IMR-90 (cell line): ENCODE measurements around the gene TSPAN1. TPM values are rescaled to one million over a fixed set of nuclear protein-coding genes. Genes with fewer than 3 reads are reported as not detected.

Experiments used
- ATAC-seq: fragments of 200-7000 bp; cut with Tn5 transposase; 2 replicates; pipeline ENCODE4 v1.9.1; 2020; ENCODE audit warnings: low read depth, mild to moderate bottlenecking, moderate library complexity
- BruUV-seq: library from RNA; stranded (reverse); fragments of 400-500 nt; replicated peaks from 2 replicates; lab custom pipeline; 2021; lab: Mats Ljungman, UMichigan
- CTCF ChIA-PET: fragments of 300-600 bp; formaldehyde crosslinking; extraction: SDS; loops from one replicate; lab custom pipeline; 2021; ENCODE audit warnings: antibody characterized with exemption; lab: Yijun Ruan, JAX
- POLR2A ChIA-PET: fragments of 300-600 bp; sonication (Branson Sonifier 250); formaldehyde crosslinking; loops from one replicate; lab custom pipeline; 2022; ENCODE audit warnings: antibody characterized with exemption; ENCODE audit not compliant: unreplicated experiment; lab: Charles Lee
- DNase-seq: peaks from one replicate; pipeline ENCODE4 v3.0.0; 2013
- H2AFZ ChIP-seq: replicated peaks from 2 replicates; pipeline ENCODE3; 2013; ENCODE audit warnings: low read length, mild to moderate bottlenecking; ENCODE audit not compliant: poor library complexity
- H2AK5ac ChIP-seq: 2 replicates; pipeline ENCODE4 v1.6.1; 2013; ENCODE audit warnings: low read depth, low read length, inconsistent platforms
- H2AK9ac ChIP-seq: replicated peaks from 2 replicates; pipeline ENCODE3; 2013; ENCODE audit warnings: mild to moderate bottlenecking, low read depth, low read length, moderate library complexity; ENCODE audit not compliant: poor library complexity
- H2BK120ac ChIP-seq: 2 replicates; pipeline ENCODE4 v1.6.1; 2013; ENCODE audit warnings: low read depth, low read length, inconsistent platforms
- H2BK15ac ChIP-seq: 3 replicates; pipeline ENCODE4 v1.6.1; 2013; ENCODE audit warnings: low read depth, low read length, inconsistent platforms
- H2BK20ac ChIP-seq: 2 replicates; pipeline ENCODE4 v1.6.1; 2013; ENCODE audit warnings: low read depth, mild to moderate bottlenecking, inconsistent platforms, low read length, moderate library complexity
- H2BK5ac ChIP-seq: 2 replicates; pipeline ENCODE4 v1.6.1; 2013; ENCODE audit warnings: mild to moderate bottlenecking, low read depth, low read length, inconsistent platforms; ENCODE audit not compliant: poor library complexity, severe bottlenecking
- H3K14ac ChIP-seq: replicated peaks from 2 replicates; pipeline ENCODE4 v1.6.1; 2013; ENCODE audit warnings: low read depth, low read length, inconsistent platforms
- H3K18ac ChIP-seq: 2 replicates; pipeline ENCODE4 v1.6.1; 2013; ENCODE audit warnings: low read depth, low read length, control low read depth
- H3K23ac ChIP-seq: 2 replicates; pipeline ENCODE4 v1.6.1; 2013; ENCODE audit warnings: low read depth, low read length, inconsistent platforms
- H3K27ac ChIP-seq: 2 replicates; pipeline ENCODE4 v1.5.1; 2013; ENCODE audit warnings: mild to moderate bottlenecking, control low read depth, low read length; ENCODE audit not compliant: insufficient read depth
- H3K27me3 ChIP-seq: 2 replicates; pipeline ENCODE4 v1.6.1; 2013; ENCODE audit warnings: low read length; ENCODE audit not compliant: control insufficient read depth, insufficient read depth
- H3K36me3 ChIP-seq: 2 replicates; pipeline ENCODE4 v1.6.1; 2013; ENCODE audit warnings: low read length, mixed read lengths; ENCODE audit not compliant: control insufficient read depth, insufficient read depth
- H3K4ac ChIP-seq: 2 replicates; pipeline ENCODE4 v1.6.1; 2013; ENCODE audit warnings: low read depth, low read length, inconsistent platforms
- H3K4me1 ChIP-seq: 2 replicates; pipeline ENCODE4 v1.6.1; 2013; ENCODE audit warnings: low read length, mixed read lengths; ENCODE audit not compliant: control insufficient read depth, insufficient read depth
- H3K4me2 ChIP-seq: 2 replicates; pipeline ENCODE4 v1.6.1; 2013; ENCODE audit warnings: low read depth, mild to moderate bottlenecking, control low read depth, low read length, moderate library complexity
- H3K4me3 ChIP-seq: 2 replicates; pipeline ENCODE4 v1.5.1; 2013; ENCODE audit warnings: low read depth, mild to moderate bottlenecking, control low read depth, low read length, moderate library complexity; ENCODE audit not compliant: insufficient read depth
- H3K56ac ChIP-seq: 2 replicates; pipeline ENCODE4 v1.6.1; 2013; ENCODE audit warnings: low read length, inconsistent platforms; ENCODE audit not compliant: insufficient read depth; ENCODE audit errors: extremely low read depth
- H3K79me1 ChIP-seq, 2 experiments: 2 replicates each; pipeline ENCODE4 v1.6.1; 2013; ENCODE audit warnings: low read length in 2 of 2, inconsistent platforms in 1 of 2, low read depth in 1 of 2
- H3K9ac ChIP-seq: 2 replicates; pipeline ENCODE4 v1.6.1; 2013; ENCODE audit warnings: low read depth, low read length, control low read depth
- H3K9me1 ChIP-seq: 2 replicates; pipeline ENCODE4 v1.6.1; 2013; ENCODE audit warnings: low read length, inconsistent platforms; ENCODE audit not compliant: insufficient read depth
- H3K9me3 ChIP-seq: 2 replicates; pipeline ENCODE4 v1.6.1; 2013; ENCODE audit warnings: low read length; ENCODE audit not compliant: control insufficient read depth, insufficient read depth
- H4K20me1 ChIP-seq: 2 replicates; pipeline ENCODE4 v1.6.1; 2013; ENCODE audit warnings: low read length, inconsistent platforms; ENCODE audit not compliant: insufficient read depth
- H4K5ac ChIP-seq: 2 replicates; pipeline ENCODE4 v1.6.1; 2013; ENCODE audit warnings: mild to moderate bottlenecking, low read depth, low read length, control low read depth
- H4K8ac ChIP-seq, 2 experiments: 2 replicates each; pipeline ENCODE4 v1.6.1; 2013; ENCODE audit warnings: low read depth in 2 of 2, low read length in 2 of 2, control low read depth in 1 of 2, inconsistent platforms in 1 of 2
- H4K91ac ChIP-seq: 2 replicates; pipeline ENCODE4 v1.6.1; 2013; ENCODE audit warnings: low read depth, low read length, inconsistent platforms; ENCODE audit not compliant: insufficient read depth
- BHLHE40 ChIP-seq: fragments of 150-350 bp; IDR thresholded peaks from 2 replicates; pipeline ENCODE4 v1.6.1; 2016; ENCODE audit warnings: mild to moderate bottlenecking, low read depth, low read length
- CEBPB ChIP-seq: IDR thresholded peaks from 2 replicates; pipeline ENCODE4 v1.6.1; 2012; ENCODE audit warnings: low read depth, low read length, improper control_type of control experiment
- CHD1 ChIP-seq: IDR thresholded peaks from 2 replicates; pipeline ENCODE4 v1.6.1; 2012; ENCODE audit warnings: low read depth, low read length, improper control_type of control experiment
- FOS ChIP-seq: fragments of 150-350 bp; IDR thresholded peaks from 2 replicates; pipeline ENCODE4 v1.6.1; 2016; ENCODE audit warnings: low read depth, low read length
- MAFK ChIP-seq: IDR thresholded peaks from 2 replicates; pipeline ENCODE4 v1.6.1; 2012; ENCODE audit warnings: low read depth, low read length, improper control_type of control experiment
- MAZ ChIP-seq: IDR thresholded peaks from 2 replicates; pipeline ENCODE4 v1.6.1; 2012; ENCODE audit warnings: low read depth, mild to moderate bottlenecking, low read length, improper control_type of control experiment, moderate library complexity, borderline replicate concordance
- MXI1 ChIP-seq: IDR thresholded peaks from 2 replicates; pipeline ENCODE4 v1.6.1; 2012; ENCODE audit warnings: low read depth, mild to moderate bottlenecking, low read length, moderate library complexity, borderline replicate concordance
- NFE2L2 ChIP-seq: fragments of 150-350 bp; IDR thresholded peaks from 2 replicates; pipeline ENCODE4 v1.6.1; 2016; ENCODE audit warnings: low read depth, mild to moderate bottlenecking, low read length
- POLR2A ChIP-seq: IDR thresholded peaks from 2 replicates; pipeline ENCODE4 v1.6.1; 2012; ENCODE audit warnings: mild to moderate bottlenecking, low read depth, low read length
- RAD21 ChIP-seq: IDR thresholded peaks from 2 replicates; pipeline ENCODE4 v1.6.1; 2012; ENCODE audit warnings: low read length, improper control_type of control experiment
- RCOR1 ChIP-seq: IDR thresholded peaks from 2 replicates; pipeline ENCODE4 v1.6.1; 2012; ENCODE audit warnings: mild to moderate bottlenecking, low read length, improper control_type of control experiment; ENCODE audit not compliant: insufficient replicate concordance
- RFX5 ChIP-seq: IDR thresholded peaks from 2 replicates; pipeline ENCODE4 v1.8.0; 2012; ENCODE audit warnings: low read depth, mild to moderate bottlenecking, low read length, moderate library complexity
- SMC3 ChIP-seq: fragments of 150-350 bp; IDR thresholded peaks from 2 replicates; pipeline ENCODE4 v1.6.1; 2016; ENCODE audit warnings: low read depth, mild to moderate bottlenecking, antibody characterized with exemption, low read length, moderate library complexity
- WGBS, 2 experiments: methylation state at CpG; one replicate each; pipeline versions ENCODE4 v1.1.5 to v1.1.7; 2013; ENCODE audit warnings: missing lambda C conversion rate in 2 of 2; ENCODE audit not compliant: insufficient read length in 1 of 2; ENCODE audit errors: extremely low coverage in 2 of 2; 5-methylcytosine and 5-hydroxymethylcytosine counted together
- dilution Hi-C: fragments of 300-500 bp; cut with HindIII; formaldehyde crosslinking; loops from one replicate; pipeline ENCODE4 v1.14.3; 2018; ENCODE audit warnings: low sequenced_read_pairs; ENCODE audit not compliant: unreplicated experiment
- in situ Hi-C: fragments of 300-500 bp; cut with MboI; formaldehyde crosslinking; loops from 3 replicates; pipeline ENCODE4 v1.14.3; 2019; ENCODE audit warnings: low sequenced_read_pairs, inconsistent platforms, mixed read lengths
- intact Hi-C: fragments of 100-400 bp; cut with micrococcal nuclease; formaldehyde crosslinking; loops from 2 replicates; pipeline ENCODE4 v1.10.0; 2022
- polyA plus RNA-seq, 3 experiments: library from polyadenylated mRNA; depleted of rRNA; stranded (reverse); fragments of >200 nt; gene quantifications; 2 replicates each; pipeline ENCODE4 v1.2.3, GENCODE V29; 2012; ENCODE audit warnings: low replicate concordance in 1 of 3
- total RNA-seq: library from RNA; depleted of rRNA; stranded (reverse); fragments of >200 nt; gene quantifications from 2 replicates; pipeline ENCODE4 v1.2.3, GENCODE V29; 2012
- TF ChIP-seq, protein P1 (sequence below): fragments of 150-350 bp; IDR thresholded peaks from 2 replicates; pipeline ENCODE4 v1.6.1; 2016; ENCODE audit warnings: low read depth, mild to moderate bottlenecking, low read length, moderate library complexity, borderline replicate concordance
- TF ChIP-seq, protein P2 (sequence below): conservative IDR thresholded peaks from 2 replicates; pipeline ENCODE4 v1.5.1; 2012; ENCODE audit warnings: mild to moderate bottlenecking, low read depth, low read length, improper control_type of control experiment

Gene TSPAN1
- total and polyA plus RNA-seq, 2 of the 4 experiments (the other 2 are of a cell fraction): 0.18 to 0.82 TPM

DNA sequence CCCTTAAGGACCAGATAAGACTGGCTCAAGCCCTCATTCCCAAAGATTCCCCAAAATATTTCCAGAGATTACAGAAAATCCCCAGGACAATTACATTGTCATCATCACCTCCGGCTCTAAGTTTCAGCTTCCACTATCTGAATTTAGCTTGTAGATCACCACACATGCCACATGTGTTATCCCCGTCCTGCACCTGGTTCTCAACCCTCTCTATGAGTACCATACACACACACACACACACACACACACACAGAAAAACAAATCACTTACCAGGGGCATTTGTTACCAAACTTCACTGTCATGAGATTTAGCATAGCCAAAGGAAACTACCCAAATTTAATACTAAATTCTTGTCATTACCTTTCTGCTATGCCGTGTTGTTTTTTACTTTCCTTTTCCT is 15.4 kb upstream of the TSPAN1 start:
- Histone ChIP-seq H2BK20ac (no peak overlapping the region), H2AK9ac (no peak overlapping the region), H3K23ac (no peak overlapping the region), H2AFZ (no peak overlapping the region), H3K4me1 (no peaks in the 10 kb centered on the region), H3K9me3 (no peaks in the 10 kb centered on the region), H3K56ac (no peak overlapping the region), H3K27ac (no peak overlapping the region), H3K4me2 (no peak overlapping the region), H3K4me3 (no peak overlapping the region), H3K9ac (no peak overlapping the region), H2BK5ac (no peak overlapping the region), H3K14ac (no peak overlapping the region), H4K8ac (no peak overlapping the region), H2AK5ac (no peak overlapping the region), H3K79me1 (no peaks in the 10 kb centered on the region), H4K91ac (no peak overlapping the region), H4K20me1 (no peaks in the 10 kb centered on the region), H3K18ac (no peak overlapping the region), H3K4ac (no peak overlapping the region), H4K5ac (no peak overlapping the region), H3K9me1 (no peaks in the 10 kb centered on the region; the same call in 1 of the 2 replicates), H3K27me3 (peaks cover 3% of the 10 kb centered on the region), H2BK120ac (no peak overlapping the region), H2BK15ac (no peak overlapping the region), H3K36me3 (no peaks in the 10 kb centered on the region)
- TF ChIP-seq, protein P1, sequence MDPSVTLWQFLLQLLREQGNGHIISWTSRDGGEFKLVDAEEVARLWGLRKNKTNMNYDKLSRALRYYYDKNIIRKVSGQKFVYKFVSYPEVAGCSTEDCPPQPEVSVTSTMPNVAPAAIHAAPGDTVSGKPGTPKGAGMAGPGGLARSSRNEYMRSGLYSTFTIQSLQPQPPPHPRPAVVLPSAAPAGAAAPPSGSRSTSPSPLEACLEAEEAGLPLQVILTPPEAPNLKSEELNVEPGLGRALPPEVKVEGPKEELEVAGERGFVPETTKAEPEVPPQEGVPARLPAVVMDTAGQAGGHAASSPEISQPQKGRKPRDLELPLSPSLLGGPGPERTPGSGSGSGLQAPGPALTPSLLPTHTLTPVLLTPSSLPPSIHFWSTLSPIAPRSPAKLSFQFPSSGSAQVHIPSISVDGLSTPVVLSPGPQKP: no peak
- TF ChIP-seq CEBPB: no peak
- TF ChIP-seq BHLHE40: no peak
- no peak for TF ChIP-seq NFE2L2
- TF ChIP-seq, protein P2, sequence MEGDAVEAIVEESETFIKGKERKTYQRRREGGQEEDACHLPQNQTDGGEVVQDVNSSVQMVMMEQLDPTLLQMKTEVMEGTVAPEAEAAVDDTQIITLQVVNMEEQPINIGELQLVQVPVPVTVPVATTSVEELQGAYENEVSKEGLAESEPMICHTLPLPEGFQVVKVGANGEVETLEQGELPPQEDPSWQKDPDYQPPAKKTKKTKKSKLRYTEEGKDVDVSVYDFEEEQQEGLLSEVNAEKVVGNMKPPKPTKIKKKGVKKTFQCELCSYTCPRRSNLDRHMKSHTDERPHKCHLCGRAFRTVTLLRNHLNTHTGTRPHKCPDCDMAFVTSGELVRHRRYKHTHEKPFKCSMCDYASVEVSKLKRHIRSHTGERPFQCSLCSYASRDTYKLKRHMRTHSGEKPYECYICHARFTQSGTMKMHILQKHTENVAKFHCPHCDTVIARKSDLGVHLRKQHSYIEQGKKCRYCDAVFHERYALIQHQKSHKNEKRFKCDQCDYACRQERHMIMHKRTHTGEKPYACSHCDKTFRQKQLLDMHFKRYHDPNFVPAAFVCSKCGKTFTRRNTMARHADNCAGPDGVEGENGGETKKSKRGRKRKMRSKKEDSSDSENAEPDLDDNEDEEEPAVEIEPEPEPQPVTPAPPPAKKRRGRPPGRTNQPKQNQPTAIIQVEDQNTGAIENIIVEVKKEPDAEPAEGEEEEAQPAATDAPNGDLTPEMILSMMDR: no peak
- TF ChIP-seq MAZ: no peak
- no peak for TF ChIP-seq RAD21
- TF ChIP-seq MXI1: no peak
- no peak for TF ChIP-seq MAFK
- TF ChIP-seq POLR2A: no peak
- TF ChIP-seq FOS: no peak
- no peak for TF ChIP-seq RFX5
- no peak for TF ChIP-seq SMC3
- no peak for TF ChIP-seq CHD1
- no peak for TF ChIP-seq RCOR1
- no TSS peak for BruUV-seq
- ChIA-PET CTCF (no interaction called here), POLR2A (no interaction called here)
- in situ Hi-C loops (no loop called here), intact Hi-C loops (no loop called here), dilution Hi-C loops (no loop called here)
- DNase-seq (no peak), ATAC-seq (no peak)
- WGBS, 2 experiments: 70% methylated on average over 2 of the region's 3 CpGs; no CpG with 5 or more reads in 1 of the 2 experiments
